Daoy (cell line): Measurements from ENCODE around the gene MAD2L1BP. TPM values are rescaled to one million over a fixed set of nuclear protein-coding genes. Genes with fewer than 3 reads are reported as not detected.

Source experiments
- DNase-seq: peaks from one replicate; pipeline ENCODE4 v3.0.0-alpha.2; 2015; ENCODE audit warnings: low read depth
- total RNA-seq: library from RNA; depleted of rRNA; stranded (reverse); fragments of >200 nt; shearing (Covaris generic); gene quantifications from 2 replicates; pipeline ENCODE4 v1.2.3, GENCODE V29; 2014

MAD2L1BP gene
- total RNA-seq, 1 experiment from 2014 or later, result 59.5 TPM

- DNase-seq, result no peak
Measured at GRCh38 chr6:43666196-43666920, 30.7 kb downstream of the MAD2L1BP start.

GRCh38 chr6:43667245-43668150 lies 31.9 kb downstream of the MAD2L1BP start:
- DNase-seq, result peak; percentile 88

- peak; percentile 63 for DNase-seq
Measured at GRCh38 chr6:43668151-43669028, 32.8 kb downstream of the MAD2L1BP start.

DNA sequence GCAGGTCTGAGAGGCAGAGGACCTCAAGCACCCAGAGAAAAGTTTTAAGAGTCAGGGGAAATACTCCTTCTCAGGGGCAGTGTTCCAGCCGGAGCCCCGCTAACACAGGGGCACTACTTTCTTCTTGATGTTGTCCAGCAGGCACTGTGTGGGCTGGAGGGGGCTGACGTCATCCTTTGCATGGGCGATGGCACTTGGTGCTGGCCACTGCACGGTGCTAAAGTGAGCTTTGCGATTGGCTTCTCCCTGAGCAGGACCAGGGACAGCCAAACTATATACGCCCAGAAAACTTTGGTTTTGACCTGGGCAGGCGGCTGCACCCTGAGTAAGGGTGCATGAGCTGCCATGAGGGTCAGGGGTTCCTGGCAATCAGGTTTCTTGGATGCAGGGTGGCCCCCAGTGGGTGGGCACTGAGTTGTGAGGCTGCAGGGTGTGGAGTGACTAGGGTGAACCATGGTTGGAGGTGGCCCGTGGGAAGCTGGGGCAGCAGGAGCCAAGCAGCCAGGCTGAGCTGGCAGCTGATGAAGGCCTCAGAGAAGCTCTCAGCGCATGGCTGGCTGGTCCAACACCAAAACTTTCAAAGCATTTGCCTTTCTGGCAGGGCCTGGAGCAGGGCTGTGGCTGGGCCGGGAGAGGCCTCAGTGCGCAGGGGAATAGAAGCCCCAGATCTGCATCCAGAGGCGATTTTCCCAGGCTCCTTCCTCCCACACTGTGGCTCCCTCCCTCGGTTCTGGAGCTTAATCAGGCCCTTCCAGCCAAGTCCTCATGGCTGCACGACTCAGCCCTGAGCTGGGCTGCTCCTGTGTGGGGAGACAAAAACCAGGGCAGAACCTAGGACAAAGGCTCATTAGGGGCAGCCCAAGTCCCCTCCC lies 33.6 kb downstream of the MAD2L1BP start:
- DNase-seq, result peak; percentile 73

- DNase-seq, result no peak
Measured at GRCh38 chr6:43669922-43670622, 34.4 kb downstream of the MAD2L1BP start.

GRCh38 chr6:43670623-43670986 lies 35.0 kb downstream of the MAD2L1BP start:
- no peak for DNase-seq

- DNase-seq, result no peak
Measured at GRCh38 chr6:43671011-43671800, 35.6 kb downstream of the MAD2L1BP start.

- DNase-seq, result no peak
Measured at GRCh38 chr6:43671801-43672690, 36.4 kb downstream of the MAD2L1BP start.

GRCh38 chr6:43673444-43674084 lies 37.9 kb downstream of the MAD2L1BP start:
- DNase-seq, result no peak

- no peak for DNase-seq
Measured at GRCh38 chr6:43674291-43674690, 38.7 kb downstream of the MAD2L1BP start.

DNA sequence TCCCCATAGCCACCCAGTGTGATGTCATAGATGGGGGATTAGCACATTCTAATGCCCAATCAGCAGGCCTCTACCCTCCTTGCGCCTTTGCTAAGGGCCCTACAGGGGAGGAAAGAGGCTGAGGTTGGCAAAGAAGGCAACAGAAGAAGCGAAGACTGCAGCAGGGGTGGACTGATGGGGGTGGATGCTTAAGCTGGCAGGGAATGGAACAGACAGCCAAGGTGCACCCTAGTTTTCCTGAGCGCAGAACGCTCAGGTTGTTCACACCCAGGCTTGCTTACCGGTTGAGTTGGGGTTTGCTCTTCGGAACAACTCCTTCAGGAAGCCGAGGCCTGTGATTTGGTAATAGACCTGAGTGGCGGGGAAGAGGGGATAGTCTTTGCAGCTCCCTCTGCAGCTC lies 39.3 kb downstream of the MAD2L1BP start:
- DNase-seq, result no peak

DNA sequence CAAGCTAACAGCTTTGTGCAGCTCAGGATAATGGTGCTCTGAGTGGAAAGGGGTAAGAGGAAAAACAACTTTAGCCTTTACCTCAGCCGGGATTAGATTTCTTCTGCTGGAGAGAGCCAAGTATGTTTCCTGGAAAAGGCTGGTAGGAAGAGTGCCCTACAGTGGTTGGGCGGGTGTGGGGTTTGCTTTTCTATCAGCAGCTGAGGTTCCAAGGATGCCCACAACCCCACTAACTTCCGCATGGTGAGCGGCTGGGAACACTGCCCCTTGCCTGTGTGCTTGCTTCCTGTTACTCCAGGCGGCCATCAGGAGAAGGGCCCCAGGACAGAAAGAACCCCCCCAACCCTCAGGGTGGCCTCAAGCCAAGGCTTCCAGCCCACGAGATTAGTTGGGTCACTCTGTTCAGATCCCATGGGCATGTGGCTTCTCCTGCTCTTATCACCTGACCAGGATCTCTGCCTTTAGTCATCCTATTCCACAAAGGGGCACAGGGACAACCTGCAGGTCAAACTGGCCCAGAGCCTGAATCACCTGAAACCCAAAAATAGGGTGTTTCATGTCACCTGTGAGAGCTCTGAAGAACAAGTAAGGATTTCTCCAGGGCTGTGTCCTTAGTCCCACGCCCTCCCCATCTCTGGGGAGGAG lies 41.4 kb downstream of the MAD2L1BP start:
- DNase-seq, result no peak

GRCh38 chr6:43677759-43678158 lies 42.1 kb downstream of the MAD2L1BP start:
- no peak for DNase-seq

DNA sequence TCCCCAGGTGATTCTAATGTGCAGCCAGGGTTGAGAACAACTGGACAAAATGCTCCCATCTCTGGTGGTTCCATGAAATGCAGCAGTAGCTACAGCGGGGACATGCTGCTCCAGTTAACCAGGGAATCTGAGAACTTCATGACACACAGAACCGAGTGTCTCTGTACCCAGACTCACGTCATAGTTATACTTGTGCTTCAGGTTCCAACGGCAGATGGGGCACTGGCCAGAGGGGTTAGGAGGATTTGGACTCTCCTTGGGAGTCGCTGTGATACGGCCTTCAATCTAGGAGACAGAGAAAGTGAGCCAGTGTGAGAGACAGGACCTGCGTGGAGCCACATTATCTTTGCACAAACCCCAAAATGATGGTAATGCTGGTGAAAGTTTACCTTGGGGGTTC lies 42.7 kb downstream of the MAD2L1BP start:
- no peak for DNase-seq

DNA sequence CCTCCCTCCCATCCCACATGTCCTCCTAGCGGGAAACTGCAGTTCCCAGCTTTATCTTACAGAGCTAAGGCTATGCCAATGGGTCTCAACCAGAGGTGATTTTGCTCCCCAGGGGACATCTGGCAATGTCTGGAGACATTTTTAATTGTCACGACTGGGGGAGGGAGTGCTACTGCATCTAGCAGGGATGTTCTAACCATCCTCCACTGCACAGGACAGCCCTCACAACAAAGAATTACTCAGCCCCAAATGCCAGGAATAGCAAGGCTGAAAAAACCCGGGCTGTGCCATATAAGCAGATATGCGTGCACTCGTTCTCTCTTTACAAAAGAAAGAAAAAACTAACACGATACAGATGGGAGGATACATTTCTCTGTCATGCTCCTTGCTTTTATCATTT lies 43.4 kb downstream of the MAD2L1BP start:
- no peak for DNase-seq

DNA sequence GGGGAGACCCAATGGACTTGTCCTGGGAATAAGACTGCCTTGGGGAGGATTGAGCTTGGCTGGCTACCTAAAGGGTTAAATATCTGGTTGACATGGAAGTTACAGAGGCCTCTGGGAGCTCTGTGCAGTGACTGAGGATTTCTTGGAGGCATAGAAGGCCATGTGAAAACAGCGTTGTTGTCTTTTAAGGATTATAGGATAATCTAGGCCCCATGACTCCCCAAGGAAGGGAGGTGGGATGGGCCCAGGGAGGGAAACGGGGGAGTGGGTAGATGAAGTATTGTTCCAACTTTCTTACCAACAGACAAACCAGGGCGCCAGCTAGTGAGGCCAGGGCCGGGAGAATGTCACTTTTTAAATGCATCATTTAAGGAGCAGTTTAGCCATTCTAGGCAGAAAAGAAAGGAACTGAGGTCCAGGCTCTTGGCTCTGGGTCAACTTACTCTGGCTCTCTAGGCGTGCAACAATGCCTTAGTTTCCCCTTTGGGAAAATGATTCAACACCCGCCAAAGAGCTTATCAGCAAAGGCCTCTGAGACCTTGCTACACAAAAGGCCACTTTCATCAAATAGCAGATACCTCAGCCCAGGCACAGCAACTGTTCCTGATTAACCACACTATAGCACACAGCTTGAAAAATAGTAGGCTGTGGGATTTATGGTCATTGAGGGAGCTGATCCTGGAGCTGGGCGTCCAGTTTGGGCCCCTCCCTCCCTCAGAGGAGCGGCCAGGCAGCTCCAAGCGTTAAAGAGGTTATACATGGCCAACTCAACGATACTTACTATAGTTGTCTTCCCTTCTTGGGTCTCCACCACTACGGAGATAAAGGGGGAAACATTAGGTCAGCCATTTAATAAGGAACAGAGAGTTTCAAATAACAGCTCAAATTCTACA lies 44.9 kb downstream of the MAD2L1BP start:
- DNase-seq, result no peak
